Measurements from ENCODE around the gene MCAT.

The MCAT gene

GRCh38 chr22:43142880-43143562 is at the start of gene MCAT:
TSS of gene MCAT (minus strand) at chr22:43143398. CDS start at chr22:43143348, 50 bp downstream.
- DNase-seq (ENCODE audit: low spot score) = peak; percentile 85

GRCh38 chr22:43191831-43192230 is 48.6 kb upstream of the MCAT start:
- no peak for DNase-seq (ENCODE audit: low spot score)

GRCh38 chr22:43188829-43189545 is 45.8 kb upstream of the MCAT start:
- no peak for DNase-seq (ENCODE audit: low spot score)

GRCh38 chr22:43187171-43188099 is 44.2 kb upstream of the MCAT start:
- DNase-seq (ENCODE audit: low spot score) = peak; percentile 96

- peak; percentile 63 for DNase-seq (ENCODE audit: low spot score)
These were observed 43.3 kb upstream of the MCAT start, which contains the start of gene TTLL12 for GRCh38 chr22:43186272-43187170. TSS of gene TTLL12 (minus strand) at chr22:43187134. CDS start at chr22:43187069, 65 bp downstream.

- DNase-seq (ENCODE audit: low spot score) = peak; percentile 53
These were observed 42.7 kb upstream of the MCAT start for GRCh38 chr22:43185860-43186261.

GRCh38 chr22:43183496-43184277 is 40.5 kb upstream of the MCAT start:
- peak; percentile 53 for DNase-seq (ENCODE audit: low spot score)

GRCh38 chr22:43182726-43183125 is 39.5 kb upstream of the MCAT start:
- no peak for DNase-seq (ENCODE audit: low spot score)

GRCh38 chr22:43182118-43182517 is 38.9 kb upstream of the MCAT start:
- DNase-seq (ENCODE audit: low spot score) = no peak

GRCh38 chr22:43181321-43182076 is 38.3 kb upstream of the MCAT start:
- no peak for DNase-seq (ENCODE audit: low spot score)

- DNase-seq (ENCODE audit: low spot score) = no peak
These were observed 37.5 kb upstream of the MCAT start for GRCh38 chr22:43180670-43181069.

GRCh38 chr22:43179911-43180195 is 36.7 kb upstream of the MCAT start:
- DNase-seq (ENCODE audit: low spot score) = no peak

- DNase-seq (ENCODE audit: low spot score) = no peak
These were observed 36.1 kb upstream of the MCAT start for GRCh38 chr22:43179146-43179910.

GRCh38 chr22:43177479-43177878 is 34.3 kb upstream of the MCAT start:
- no peak for DNase-seq (ENCODE audit: low spot score)

GRCh38 chr22:43176090-43176489 is 32.9 kb upstream of the MCAT start:
- DNase-seq (ENCODE audit: low spot score) = no peak

GRCh38 chr22:43174941-43175531 is 31.8 kb upstream of the MCAT start:
- no peak for DNase-seq (ENCODE audit: low spot score)

GRCh38 chr22:43173976-43174720 is 30.9 kb upstream of the MCAT start:
- no peak for DNase-seq (ENCODE audit: low spot score)

- DNase-seq (ENCODE audit: low spot score) = no peak
These were observed 30.4 kb upstream of the MCAT start for GRCh38 chr22:43173566-43173965.

Data from kidney tubule cell (primary cell).